Activated naive CD8-positive, alpha-beta T cell (primary cell): ENCODE results near the gene MREG.
A peak's percentile ranks its signal among the peaks of the same experiment; 100 is the strongest.
"Not testable (repeated sequence)": the region's sequence is repeated elsewhere in the genome, so short reads cannot be mapped to it uniquely, and the experiment has no call there.

Source experiments
- H3K27ac Mint-ChIP-seq: one replicate; pipeline ENCODE4 v1.8.0; 2021; ENCODE audit warnings: mixed read lengths
- H3K27me3 Mint-ChIP-seq: one replicate; pipeline ENCODE4 v1.8.0; 2021; ENCODE audit warnings: mixed read lengths
- H3K36me3 Mint-ChIP-seq: one replicate; pipeline ENCODE4 v1.8.0; 2021; ENCODE audit warnings: mixed read lengths
- H3K4me1 Mint-ChIP-seq: one replicate; pipeline ENCODE4 v1.8.0; 2021; ENCODE audit warnings: low read depth, mixed read lengths
- H3K4me3 Mint-ChIP-seq: one replicate; pipeline ENCODE4 v1.8.0; 2021; ENCODE audit warnings: mild to moderate bottlenecking, mixed read lengths
- H3K9me3 Mint-ChIP-seq: one replicate; pipeline ENCODE4 v1.8.0; 2021; ENCODE audit warnings: low read depth, mixed read lengths

The MREG gene

DNA sequence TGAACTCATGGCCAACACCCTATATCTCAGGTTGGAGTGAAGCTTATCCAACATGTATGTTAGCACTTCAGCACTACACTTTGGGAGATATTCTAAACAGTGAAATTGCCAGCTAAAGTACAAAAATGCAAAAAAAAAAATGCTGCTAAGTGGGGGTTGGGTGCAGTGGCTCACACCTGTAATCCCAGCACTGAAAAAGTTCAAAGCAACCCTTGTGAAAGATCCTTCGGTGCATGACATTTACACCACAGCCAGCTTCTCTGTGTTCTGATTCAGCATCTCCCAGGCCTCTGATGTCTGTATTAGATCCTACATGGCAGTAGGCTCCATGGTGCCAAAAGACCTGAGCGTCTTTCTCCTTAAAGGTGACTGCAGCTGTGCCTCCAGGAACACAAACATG lies 4.1 kb downstream of the MREG start:
- not testable (repeated sequence) for H3K27ac Mint-ChIP-seq, H3K9me3 Mint-ChIP-seq, H3K27me3 Mint-ChIP-seq, H3K4me3 Mint-ChIP-seq, H3K36me3 Mint-ChIP-seq
- peaks cover 36% of the 10 kb centered on the region for H3K4me1 Mint-ChIP-seq

- Mint-ChIP-seq H3K4me3 (no peak overlapping the region), H3K9me3 (no peaks in the 10 kb centered on the region), H3K27me3 (no peaks in the 10 kb centered on the region), H3K4me1 (peaks cover 41% of the 10 kb centered on the region), H3K27ac (no peak overlapping the region), H3K36me3 (peaks cover 5% of the 10 kb centered on the region)
Observed at GRCh38 chr2:216008387-216008786, 5.0 kb downstream of the MREG start.

DNA sequence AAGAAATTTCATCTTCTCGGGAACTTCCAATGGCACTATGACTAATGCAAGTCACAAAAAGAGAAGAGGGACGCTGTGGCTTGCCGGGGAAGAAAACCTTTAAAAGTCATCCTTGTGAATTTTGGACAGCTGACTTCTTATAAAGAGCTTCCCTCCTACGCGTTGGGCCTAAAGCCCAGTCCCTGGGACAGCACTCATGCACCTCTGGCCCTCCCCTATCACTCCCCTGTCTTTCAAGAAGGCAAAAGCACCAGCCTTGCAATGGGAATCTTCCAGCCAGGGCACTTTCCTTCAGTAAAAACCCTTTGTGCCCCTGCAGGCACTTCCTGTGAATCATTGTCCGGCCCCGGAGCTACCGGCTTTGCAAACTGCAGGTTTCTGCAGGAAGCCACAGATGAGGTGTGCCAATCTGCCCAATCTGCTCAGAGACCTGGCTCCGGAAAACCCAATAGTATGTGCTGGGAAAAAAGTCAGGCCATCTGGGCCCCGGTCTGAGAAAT lies 7.1 kb downstream of the MREG start:
- peaks cover 5% of the 10 kb centered on the region for H3K36me3 Mint-ChIP-seq
- H3K27ac Mint-ChIP-seq = peak overlapping the region; percentile 18
- H3K9me3 Mint-ChIP-seq = no peaks in the 10 kb centered on the region
- H3K27me3 Mint-ChIP-seq = no peaks in the 10 kb centered on the region
- H3K4me3 Mint-ChIP-seq = peak overlapping the region; percentile 6
- peaks cover 33% of the 10 kb centered on the region for H3K4me1 Mint-ChIP-seq

- peak overlapping the region; percentile 32 for H3K4me3 Mint-ChIP-seq
- no peaks in the 10 kb centered on the region for H3K27me3 Mint-ChIP-seq
- H3K36me3 Mint-ChIP-seq = peaks cover 5% of the 10 kb centered on the region
- H3K4me1 Mint-ChIP-seq = peaks cover 33% of the 10 kb centered on the region
- H3K27ac Mint-ChIP-seq = peak overlapping the region; percentile 72
- no peaks in the 10 kb centered on the region for H3K9me3 Mint-ChIP-seq
Observed at GRCh38 chr2:216004697-216005283, 8.6 kb downstream of the MREG start.

DNA sequence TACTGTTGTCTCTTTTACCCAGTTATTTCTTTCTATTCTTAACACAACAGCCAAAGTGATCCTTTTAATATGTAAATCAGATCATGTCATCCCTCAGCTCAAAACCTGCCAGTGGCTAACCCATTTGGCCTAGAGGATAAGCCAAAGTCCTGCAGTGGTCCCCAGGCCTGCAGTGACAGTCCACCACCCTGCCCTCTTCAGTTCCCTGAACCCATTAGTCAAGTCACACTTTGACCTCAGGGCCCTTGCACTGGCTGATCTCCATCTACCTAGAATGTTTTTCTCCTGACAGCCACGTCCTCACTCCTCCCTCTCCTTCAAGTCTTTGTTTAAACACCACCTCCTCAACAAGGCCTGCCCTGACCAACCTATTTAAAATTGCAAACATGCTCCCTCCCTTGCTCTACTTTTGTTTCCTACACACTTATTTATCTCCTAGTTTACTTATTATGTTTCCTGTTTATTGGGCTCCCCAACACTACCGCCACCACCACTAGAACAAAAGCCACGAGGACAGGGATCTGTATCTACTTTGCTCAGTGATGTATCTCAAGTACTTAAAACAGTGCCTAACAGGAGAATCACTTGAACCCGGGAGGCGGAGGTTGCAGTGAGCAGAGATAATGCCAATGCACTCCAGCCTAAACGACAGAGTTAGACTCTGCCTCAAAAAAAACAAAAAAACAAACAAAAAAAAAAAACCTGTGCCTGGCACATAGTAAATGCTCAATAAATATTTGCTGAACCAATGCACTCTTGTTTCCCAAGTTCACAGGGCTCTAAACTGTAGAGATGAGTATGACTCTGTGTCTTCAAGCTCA lies 9.3 kb downstream of the MREG start:
- peaks cover 33% of the 10 kb centered on the region for H3K4me1 Mint-ChIP-seq
- peak overlapping the region; percentile 32 for H3K4me3 Mint-ChIP-seq

DNA sequence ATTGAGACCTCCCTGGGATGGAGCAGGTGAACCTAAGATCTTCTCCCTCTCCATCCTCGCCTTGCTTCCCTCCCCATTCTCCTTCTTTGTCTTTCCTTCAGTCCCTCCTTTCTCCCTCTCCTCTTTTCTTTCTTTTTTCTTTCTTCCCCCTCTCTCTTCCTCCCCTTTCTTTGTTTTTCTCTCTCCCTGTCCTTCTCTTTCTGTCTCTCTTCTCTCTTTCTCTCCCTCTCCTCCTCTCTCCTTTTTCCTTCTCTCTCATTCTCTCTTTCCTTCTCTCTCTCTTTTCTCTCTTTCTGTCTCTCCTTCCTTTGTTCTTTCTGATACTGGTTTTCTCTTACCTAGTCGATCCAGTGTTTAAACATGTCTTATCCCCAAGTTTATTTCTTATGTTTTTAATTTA lies 10.7 kb downstream of the MREG start:
- Mint-ChIP-seq H3K36me3 (peaks cover 5% of the 10 kb centered on the region), H3K27ac (peak overlapping the region; percentile 7), H3K9me3 (no peaks in the 10 kb centered on the region), H3K4me1 (peaks cover 35% of the 10 kb centered on the region), H3K27me3 (no peaks in the 10 kb centered on the region), H3K4me3 (no peak overlapping the region)

More for the DNA sequence above, 9.3 kb downstream of the MREG start:
- Mint-ChIP-seq H3K27ac (no peak overlapping the region), H3K27me3 (no peaks in the 10 kb centered on the region), H3K36me3 (peaks cover 5% of the 10 kb centered on the region), H3K9me3 (no peaks in the 10 kb centered on the region)

DNA sequence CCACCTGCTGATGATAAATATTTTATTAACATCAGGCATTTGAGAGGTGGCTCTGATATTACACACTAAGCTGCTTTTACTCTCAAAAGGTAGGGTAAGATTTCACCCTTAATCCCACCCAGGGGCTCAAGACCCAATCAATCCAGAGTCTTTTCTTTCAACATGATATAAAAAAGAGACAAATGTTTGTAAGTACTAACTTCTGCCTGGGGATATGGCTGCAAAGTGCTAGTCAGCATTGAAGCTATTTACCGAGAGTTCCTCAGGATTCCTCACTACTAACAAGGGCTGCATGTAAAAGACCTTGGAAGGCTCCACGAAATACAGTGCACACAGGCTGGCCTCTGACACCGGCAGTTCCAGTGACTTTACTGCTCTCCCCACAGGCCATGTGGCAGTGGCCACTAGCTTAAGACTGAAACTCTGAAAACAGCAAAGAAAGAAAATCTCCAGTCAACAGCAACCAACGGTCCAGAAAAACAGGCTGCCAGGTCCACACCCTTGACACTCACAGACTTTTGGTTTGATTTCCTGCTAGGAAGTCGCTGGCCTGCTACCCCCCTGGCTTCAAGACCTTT lies 11.2 kb downstream of the MREG start:
- Mint-ChIP-seq H3K9me3 (no peaks in the 10 kb centered on the region), H3K4me3 (no peak overlapping the region), H3K36me3 (peaks cover 7% of the 10 kb centered on the region), H3K27ac (no peak overlapping the region), H3K27me3 (no peaks in the 10 kb centered on the region), H3K4me1 (peaks cover 40% of the 10 kb centered on the region)

DNA sequence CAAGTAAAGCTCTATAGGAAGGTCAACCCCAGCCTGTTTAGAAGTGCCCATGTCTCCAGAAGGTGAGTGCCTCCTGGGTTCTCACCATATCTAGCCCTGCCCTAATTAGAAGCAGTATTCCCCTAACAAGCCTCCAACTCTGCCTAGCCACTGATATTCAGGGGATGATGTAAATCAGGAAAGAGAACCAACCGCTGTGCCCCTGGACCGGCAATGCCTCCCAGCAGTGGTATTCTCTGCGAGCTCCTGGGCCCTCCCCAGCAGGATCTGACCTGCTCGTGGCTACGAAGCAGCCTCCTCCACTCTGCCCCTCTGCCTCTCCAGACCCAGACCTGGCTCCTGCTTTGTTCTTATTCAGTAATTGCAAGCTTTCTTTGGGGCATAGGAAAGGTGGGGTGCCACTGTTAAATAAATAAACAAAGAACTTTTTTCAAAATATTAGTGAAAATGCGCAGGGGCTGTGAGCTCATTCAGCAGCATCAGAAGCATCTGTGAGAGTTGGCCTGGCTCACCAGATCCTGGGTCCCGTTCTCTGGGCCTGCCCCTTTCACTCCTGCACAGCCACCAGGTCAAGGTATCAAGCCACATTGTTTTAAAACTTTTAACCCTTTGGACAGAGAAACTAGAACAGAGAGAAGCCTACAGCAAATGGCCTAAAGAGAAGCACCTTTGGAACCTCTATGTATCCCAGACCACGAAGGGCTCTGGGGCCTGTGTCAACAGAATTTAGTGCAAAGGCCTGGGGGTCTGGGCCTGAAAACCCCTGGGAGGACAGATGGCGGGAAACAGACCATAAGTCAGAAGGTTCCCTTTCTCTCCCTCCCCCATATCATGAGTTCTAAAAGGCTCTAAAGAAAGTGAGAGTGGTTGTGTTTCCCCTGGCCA lies 11.9 kb downstream of the MREG start:
- H3K27ac Mint-ChIP-seq = no peak overlapping the region
- no peaks in the 10 kb centered on the region for H3K9me3 Mint-ChIP-seq
- H3K4me3 Mint-ChIP-seq = no peak overlapping the region
- no peaks in the 10 kb centered on the region for H3K27me3 Mint-ChIP-seq
- H3K4me1 Mint-ChIP-seq = peaks cover 34% of the 10 kb centered on the region
- peaks cover 7% of the 10 kb centered on the region for H3K36me3 Mint-ChIP-seq

DNA sequence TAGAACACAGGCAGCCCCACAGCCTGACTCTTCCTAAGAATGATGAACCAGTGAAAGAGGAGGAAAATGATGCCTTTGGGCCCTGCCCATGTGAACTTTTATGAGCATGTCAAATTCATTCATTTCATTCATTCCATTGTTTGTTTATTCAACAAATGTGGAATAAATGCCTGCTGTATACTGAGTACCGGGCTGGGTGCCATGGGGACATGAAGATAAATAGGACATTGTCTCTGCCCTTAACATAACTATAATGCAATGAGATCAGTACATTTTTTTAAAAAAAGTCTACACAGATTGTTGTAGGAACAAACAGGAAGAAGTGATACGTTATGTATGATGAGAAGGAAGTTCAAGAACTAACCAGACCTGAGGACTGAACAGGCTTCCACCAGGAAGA lies 14.7 kb downstream of the MREG start:
- H3K4me3 Mint-ChIP-seq = no peak overlapping the region

GRCh38 chr2:215997219-215997618 lies 16.1 kb downstream of the MREG start:
- H3K4me1 Mint-ChIP-seq = peaks cover 8% of the 10 kb centered on the region

More for the DNA sequence above, 14.7 kb downstream of the MREG start:
- Mint-ChIP-seq H3K4me1 (peaks cover 15% of the 10 kb centered on the region), H3K9me3 (no peaks in the 10 kb centered on the region), H3K27ac (no peak overlapping the region), H3K27me3 (no peaks in the 10 kb centered on the region), H3K36me3 (peaks cover 18% of the 10 kb centered on the region)

GRCh38 chr2:215994911-215995310 lies 18.4 kb downstream of the MREG start:
- Mint-ChIP-seq H3K4me1 (peaks cover 8% of the 10 kb centered on the region), H3K9me3 (peaks cover 11% of the 10 kb centered on the region), H3K4me3 (no peak overlapping the region), H3K27me3 (no peaks in the 10 kb centered on the region), H3K27ac (no peak overlapping the region), H3K36me3 (peaks cover 50% of the 10 kb centered on the region)

More at GRCh38 chr2:215997219-215997618, 16.1 kb downstream of the MREG start:
- Mint-ChIP-seq H3K9me3 (no peaks in the 10 kb centered on the region), H3K4me3 (no peak overlapping the region), H3K36me3 (peaks cover 30% of the 10 kb centered on the region), H3K27me3 (no peaks in the 10 kb centered on the region), H3K27ac (peak overlapping the region; percentile 14)

DNA sequence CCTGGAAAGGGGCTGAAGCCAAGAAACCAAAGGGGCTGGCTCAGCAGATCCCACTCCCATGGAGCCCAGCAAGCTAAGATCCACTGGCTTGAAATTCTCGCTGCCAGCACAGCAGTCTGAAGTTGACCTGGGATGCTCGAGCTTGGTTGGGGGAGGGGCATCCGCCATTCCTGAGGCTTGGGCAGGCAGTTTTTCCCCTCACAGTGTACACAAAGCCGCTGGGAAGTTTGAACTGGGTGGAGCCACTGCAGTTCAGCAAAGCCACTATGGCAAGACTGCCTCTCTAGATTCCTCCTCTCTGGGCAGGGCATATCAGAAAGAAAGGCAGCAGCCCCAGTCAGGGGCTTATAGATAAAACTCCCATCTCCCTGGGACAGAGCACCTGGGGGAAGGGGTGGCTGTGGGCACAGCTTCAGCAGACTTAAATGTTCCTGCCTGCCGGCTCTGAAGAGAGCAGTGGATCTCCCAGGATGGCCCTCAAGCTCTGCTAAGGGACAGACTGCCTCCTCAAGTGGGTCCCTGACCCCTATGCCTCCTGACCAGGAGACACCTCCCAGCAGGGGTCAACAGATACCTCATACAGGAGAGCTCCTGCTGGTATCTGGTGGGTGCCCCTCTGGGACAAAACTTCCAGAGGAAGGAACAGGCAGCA lies 24.7 kb downstream of the MREG start:
- peaks cover 61% of the 10 kb centered on the region for H3K36me3 Mint-ChIP-seq
- H3K4me1 Mint-ChIP-seq, H3K27ac Mint-ChIP-seq, H3K4me3 Mint-ChIP-seq, H3K27me3 Mint-ChIP-seq: not testable (repeated sequence)
- peaks cover 20% of the 10 kb centered on the region for H3K9me3 Mint-ChIP-seq

DNA sequence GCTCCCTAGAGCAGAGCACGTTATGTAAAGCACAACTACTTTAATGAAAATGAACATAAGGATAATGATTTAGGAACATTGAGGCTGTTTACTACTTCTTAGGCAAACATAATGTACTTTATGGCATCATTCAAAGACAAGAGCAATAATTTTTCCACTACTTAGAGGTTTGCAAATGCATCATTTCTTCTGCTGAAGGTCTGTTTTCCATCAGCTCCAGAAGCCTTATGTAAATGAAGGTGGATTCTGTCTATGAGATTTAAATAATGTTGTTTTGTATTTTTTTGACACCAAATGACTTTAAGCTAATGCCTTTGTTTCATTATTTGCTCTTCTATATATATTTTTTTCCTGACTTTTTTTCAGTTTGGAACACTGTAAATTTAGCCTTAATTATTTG lies 28.1 kb downstream of the MREG start:
- H3K27me3 Mint-ChIP-seq = no peaks in the 10 kb centered on the region
- H3K27ac Mint-ChIP-seq = no peak overlapping the region
- H3K4me1 Mint-ChIP-seq = peaks cover 1% of the 10 kb centered on the region
- no peak overlapping the region for H3K4me3 Mint-ChIP-seq
- peaks cover 35% of the 10 kb centered on the region for H3K36me3 Mint-ChIP-seq
- peaks cover 11% of the 10 kb centered on the region for H3K9me3 Mint-ChIP-seq

GRCh38 chr2:215984661-215985060 lies 28.7 kb downstream of the MREG start:
- Mint-ChIP-seq H3K4me1 (peaks cover 1% of the 10 kb centered on the region), H3K9me3 (peaks cover 11% of the 10 kb centered on the region), H3K27ac (no peak overlapping the region), H3K36me3 (peaks cover 30% of the 10 kb centered on the region), H3K4me3 (no peak overlapping the region), H3K27me3 (no peaks in the 10 kb centered on the region)
